HEK293 (cell line): Measurements from ENCODE around the gene KCNMB4.

ENCODE experiments used
- CTCF ChIA-PET: fragments of 350-600 bp; formaldehyde crosslinking; extraction: SDS; loops from one replicate; lab custom pipeline; 2021; ENCODE audit warnings: antibody characterized with exemption; lab: Yijun Ruan, JAX
- POLR2A ChIA-PET: fragments of 300-600 bp; formaldehyde crosslinking; extraction: SDS; loops from one replicate; lab custom pipeline; 2020; ENCODE audit warnings: antibody characterized with exemption, inconsistent platforms; lab: Yijun Ruan, JAX
- H3K27ac ChIP-seq: fragments of 200-500 bp; sonication (Bioruptor generic); 2 replicates; pipeline ENCODE4 v1.5.1; 2014; ENCODE audit warnings: low read depth, low read length, control low read depth, inconsistent platforms; ENCODE audit errors: extremely low read depth
- H3K36me3 ChIP-seq, 2 experiments: fragments of 200-500 bp in 1 of 2; sonication (Bioruptor generic) in 1 of 2; 1 replicate in 1 of 2; 2 replicates in 1 of 2; pipeline ENCODE4 v1.5.1; 2014 to 2017; ENCODE audit warnings: inconsistent platforms in 2 of 2, low read length in 2 of 2; ENCODE audit not compliant: control insufficient read depth in 2 of 2, insufficient read depth in 1 of 2
- H3K4me1 ChIP-seq: fragments of 200-500 bp; sonication (Bioruptor generic); 2 replicates; pipeline ENCODE4 v1.5.1; 2014; ENCODE audit warnings: mild to moderate bottlenecking, low read length, inconsistent platforms; ENCODE audit not compliant: control insufficient read depth, insufficient read depth
- H3K4me3 ChIP-seq: 2 replicates; pipeline ENCODE4 v1.5.1; 2011; ENCODE audit warnings: low read depth, mild to moderate bottlenecking, control low read depth, low read length, moderate library complexity
- H3K9me3 ChIP-seq: fragments of 200-500 bp; sonication (Bioruptor generic); 2 replicates; pipeline ENCODE4 v1.5.1; 2014; ENCODE audit warnings: low read depth, low read length, inconsistent platforms; ENCODE audit not compliant: control insufficient read depth, insufficient read depth
- HOXD13 ChIP-seq: sonication (generic); formaldehyde crosslinking; IDR thresholded peaks from 2 replicates; pipeline ENCODE4 v1.8.0; 2022; ENCODE audit warnings: missing genetic modification reagents, borderline replicate concordance
- MEIS1 ChIP-seq: sonication (generic); formaldehyde crosslinking; IDR thresholded peaks from 2 replicates; pipeline ENCODE4 v1.8.1; 2022; ENCODE audit warnings: missing genetic modification reagents, mild to moderate bottlenecking, borderline replicate concordance
- MZF1 ChIP-seq: fragments of 450-650 bp; formaldehyde crosslinking; IDR thresholded peaks from 2 replicates; pipeline ENCODE4 v1.5.1; 2017; ENCODE audit warnings: missing biosample characterization, missing genetic modification characterization, borderline replicate concordance
- OSR2 ChIP-seq: fragments of 450-650 bp; formaldehyde crosslinking; IDR thresholded peaks from 2 replicates; pipeline ENCODE4 v1.5.1; 2016; ENCODE audit warnings: missing biosample characterization, missing genetic modification characterization
- OVOL3 ChIP-seq: fragments of 450-650 bp; formaldehyde crosslinking; IDR thresholded peaks from 2 replicates; pipeline ENCODE4 v1.5.1; 2016; ENCODE audit warnings: missing biosample characterization, missing genetic modification characterization
- SALL2 ChIP-seq: fragments of 450-650 bp; formaldehyde crosslinking; IDR thresholded peaks from 2 replicates; pipeline ENCODE4 v1.5.0; 2017; ENCODE audit warnings: missing biosample characterization, mild to moderate bottlenecking, missing genetic modification characterization, borderline replicate concordance
- ZFP3 ChIP-seq: fragments of 450-650 bp; formaldehyde crosslinking; IDR thresholded peaks from 2 replicates; pipeline ENCODE4 v1.5.1; 2016; ENCODE audit warnings: low read depth, missing biosample characterization, missing genetic modification characterization
- ZFP41 ChIP-seq: fragments of 450-650 bp; formaldehyde crosslinking; IDR thresholded peaks from 2 replicates; pipeline ENCODE4 v1.5.1; 2016; ENCODE audit warnings: missing biosample characterization, missing genetic modification characterization, borderline replicate concordance
- ZIC2 ChIP-seq: fragments of 450-650 bp; formaldehyde crosslinking; IDR thresholded peaks from 2 replicates; pipeline ENCODE4 v1.5.1; 2016; ENCODE audit warnings: missing biosample characterization, missing genetic modification characterization
- ZNF311 ChIP-seq: fragments of 450-650 bp; formaldehyde crosslinking; IDR thresholded peaks from 2 replicates; pipeline ENCODE4 v1.5.1; 2017; ENCODE audit warnings: missing biosample characterization, missing genetic modification characterization, borderline replicate concordance
- ZNF391 ChIP-seq: fragments of 450-650 bp; formaldehyde crosslinking; IDR thresholded peaks from 2 replicates; pipeline ENCODE4 v1.5.1; 2016; ENCODE audit warnings: low read depth, missing biosample characterization, missing genetic modification characterization, borderline replicate concordance
- ZNF529 ChIP-seq: fragments of 450-650 bp; formaldehyde crosslinking; IDR thresholded peaks from 2 replicates; pipeline ENCODE4 v1.5.1; 2017; ENCODE audit warnings: missing genetic modification characterization, missing biosample characterization; ENCODE audit not compliant: insufficient replicate concordance
- ZNF596 ChIP-seq: fragments of 450-650 bp; IDR thresholded peaks from 2 replicates; pipeline ENCODE4 v1.5.0; 2018; ENCODE audit warnings: missing biosample characterization, mild to moderate bottlenecking, missing genetic modification characterization, moderate library complexity
- TF ChIP-seq, protein P1 (sequence below): fragments of 450-650 bp; formaldehyde crosslinking; IDR thresholded peaks from 2 replicates; pipeline ENCODE4 v1.5.1; 2016; ENCODE audit warnings: missing biosample characterization, missing genetic modification characterization
- TF ChIP-seq, protein P2 (sequence below): fragments of 450-650 bp; formaldehyde crosslinking; IDR thresholded peaks from 2 replicates; pipeline ENCODE4 v1.5.1; 2016; ENCODE audit warnings: missing biosample characterization, missing genetic modification characterization, low read depth
- TF ChIP-seq, protein P3 (sequence below): fragments of 450-650 bp; formaldehyde crosslinking; IDR thresholded peaks from 2 replicates; pipeline ENCODE4 v1.5.1; 2016; ENCODE audit warnings: missing biosample characterization, missing genetic modification characterization
- TF ChIP-seq, protein P4 (sequence below): fragments of 450-650 bp; formaldehyde crosslinking; IDR thresholded peaks from 2 replicates; pipeline ENCODE4 v1.5.1; 2016; ENCODE audit warnings: missing biosample characterization, missing genetic modification characterization
- TF ChIP-seq, protein P5 (sequence below): fragments of 450-650 bp; IDR thresholded peaks from 2 replicates; pipeline ENCODE4 v1.5.1; 2018; ENCODE audit warnings: missing biosample characterization, missing genetic modification characterization
- TF ChIP-seq, protein P6 (sequence below): fragments of 450-650 bp; formaldehyde crosslinking; IDR thresholded peaks from 2 replicates; pipeline ENCODE4 v1.5.1; 2017; ENCODE audit warnings: missing biosample characterization, missing genetic modification characterization
- TF ChIP-seq, protein P7 (sequence below): fragments of 450-650 bp; formaldehyde crosslinking; IDR thresholded peaks from 2 replicates; pipeline ENCODE4 v1.5.1; 2016; ENCODE audit warnings: missing biosample characterization, missing genetic modification characterization

KCNMB4 gene

DNA sequence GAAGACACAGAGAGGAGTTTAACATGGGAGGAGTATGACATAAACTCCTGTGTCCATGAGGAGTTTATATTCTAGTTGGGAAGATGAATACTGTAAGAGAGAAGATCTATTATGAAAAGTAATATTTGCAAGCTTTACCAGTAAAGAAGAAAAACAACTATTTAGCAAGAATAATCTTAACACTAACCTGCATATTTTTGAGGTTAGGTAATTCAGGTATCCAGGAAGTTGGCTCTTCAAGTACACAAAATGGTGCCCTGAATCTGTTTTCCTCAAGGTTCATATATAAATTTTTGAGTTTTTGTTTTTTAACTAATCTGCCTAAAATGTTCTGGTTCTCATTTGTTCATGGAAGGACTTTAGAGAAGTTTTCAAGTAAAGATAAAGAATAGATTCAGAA is 33.9 kb upstream of the KCNMB4 start:
- Histone ChIP-seq H3K4me3 (no peak overlapping the region), H3K9me3 (no peaks in the 10 kb centered on the region), H3K36me3 (peaks cover 0 to 20% of the 10 kb centered on the region in 2 experiments; a peak in 1 of 3 replicates), H3K27ac (no peak overlapping the region), H3K4me1 (no peaks in the 10 kb centered on the region)
- TF ChIP-seq OVOL3 (tag by site-specific recombination), result no peak
- TF ChIP-seq, protein P1, sequence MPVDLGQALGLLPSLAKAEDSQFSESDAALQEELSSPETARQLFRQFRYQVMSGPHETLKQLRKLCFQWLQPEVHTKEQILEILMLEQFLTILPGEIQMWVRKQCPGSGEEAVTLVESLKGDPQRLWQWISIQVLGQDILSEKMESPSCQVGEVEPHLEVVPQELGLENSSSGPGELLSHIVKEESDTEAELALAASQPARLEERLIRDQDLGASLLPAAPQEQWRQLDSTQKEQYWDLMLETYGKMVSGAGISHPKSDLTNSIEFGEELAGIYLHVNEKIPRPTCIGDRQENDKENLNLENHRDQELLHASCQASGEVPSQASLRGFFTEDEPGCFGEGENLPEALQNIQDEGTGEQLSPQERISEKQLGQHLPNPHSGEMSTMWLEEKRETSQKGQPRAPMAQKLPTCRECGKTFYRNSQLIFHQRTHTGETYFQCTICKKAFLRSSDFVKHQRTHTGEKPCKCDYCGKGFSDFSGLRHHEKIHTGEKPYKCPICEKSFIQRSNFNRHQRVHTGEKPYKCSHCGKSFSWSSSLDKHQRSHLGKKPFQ (tag by site-specific recombination), result no peak
- no peak for TF ChIP-seq ZFP41 (tag by site-specific recombination)
- no peak for TF ChIP-seq MEIS1 (CRISPR knock-in tag)
- TF ChIP-seq, protein P2, sequence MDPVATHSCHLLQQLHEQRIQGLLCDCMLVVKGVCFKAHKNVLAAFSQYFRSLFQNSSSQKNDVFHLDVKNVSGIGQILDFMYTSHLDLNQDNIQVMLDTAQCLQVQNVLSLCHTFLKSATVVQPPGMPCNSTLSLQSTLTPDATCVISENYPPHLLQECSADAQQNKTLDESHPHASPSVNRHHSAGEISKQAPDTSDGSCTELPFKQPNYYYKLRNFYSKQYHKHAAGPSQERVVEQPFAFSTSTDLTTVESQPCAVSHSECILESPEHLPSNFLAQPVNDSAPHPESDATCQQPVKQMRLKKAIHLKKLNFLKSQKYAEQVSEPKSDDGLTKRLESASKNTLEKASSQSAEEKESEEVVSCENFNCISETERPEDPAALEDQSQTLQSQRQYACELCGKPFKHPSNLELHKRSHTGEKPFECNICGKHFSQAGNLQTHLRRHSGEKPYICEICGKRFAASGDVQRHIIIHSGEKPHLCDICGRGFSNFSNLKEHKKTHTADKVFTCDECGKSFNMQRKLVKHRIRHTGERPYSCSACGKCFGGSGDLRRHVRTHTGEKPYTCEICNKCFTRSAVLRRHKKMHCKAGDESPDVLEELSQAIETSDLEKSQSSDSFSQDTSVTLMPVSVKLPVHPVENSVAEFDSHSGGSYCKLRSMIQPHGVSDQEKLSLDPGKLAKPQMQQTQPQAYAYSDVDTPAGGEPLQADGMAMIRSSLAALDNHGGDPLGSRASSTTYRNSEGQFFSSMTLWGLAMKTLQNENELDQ (tag by site-specific recombination), result no peak
- CTCF ChIA-PET, result no interaction called here
- POLR2A ChIA-PET, result no interaction called here

DNA sequence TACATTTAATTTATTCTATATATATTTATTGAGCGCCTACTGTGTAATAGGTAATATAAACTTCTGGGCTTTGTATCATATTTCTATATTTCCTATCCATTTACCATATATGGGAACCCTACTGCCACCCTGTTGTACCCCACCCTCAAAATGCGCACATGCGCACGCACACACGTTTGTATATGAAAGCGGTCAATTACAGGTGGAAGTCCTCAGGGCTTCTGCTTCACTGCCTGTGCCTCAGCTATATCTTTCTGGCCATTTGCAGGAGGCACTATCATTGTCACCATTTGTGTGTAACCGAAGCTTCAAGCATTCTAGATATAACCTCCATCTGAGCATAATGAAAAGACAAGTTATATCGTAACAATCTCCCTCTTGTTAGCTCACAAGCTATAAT is 31.3 kb upstream of the KCNMB4 start:
- Histone ChIP-seq H3K36me3 (peaks cover 5 to 35% of the 10 kb centered on the region in 2 experiments; a peak in 2 of 3 replicates), H3K9me3 (no peaks in the 10 kb centered on the region), H3K4me3 (no peak overlapping the region), H3K27ac (no peak overlapping the region), H3K4me1 (no peaks in the 10 kb centered on the region)
- CTCF ChIA-PET, result no interaction called here
- POLR2A ChIA-PET, result no interaction called here
- TF ChIP-seq, protein P3, sequence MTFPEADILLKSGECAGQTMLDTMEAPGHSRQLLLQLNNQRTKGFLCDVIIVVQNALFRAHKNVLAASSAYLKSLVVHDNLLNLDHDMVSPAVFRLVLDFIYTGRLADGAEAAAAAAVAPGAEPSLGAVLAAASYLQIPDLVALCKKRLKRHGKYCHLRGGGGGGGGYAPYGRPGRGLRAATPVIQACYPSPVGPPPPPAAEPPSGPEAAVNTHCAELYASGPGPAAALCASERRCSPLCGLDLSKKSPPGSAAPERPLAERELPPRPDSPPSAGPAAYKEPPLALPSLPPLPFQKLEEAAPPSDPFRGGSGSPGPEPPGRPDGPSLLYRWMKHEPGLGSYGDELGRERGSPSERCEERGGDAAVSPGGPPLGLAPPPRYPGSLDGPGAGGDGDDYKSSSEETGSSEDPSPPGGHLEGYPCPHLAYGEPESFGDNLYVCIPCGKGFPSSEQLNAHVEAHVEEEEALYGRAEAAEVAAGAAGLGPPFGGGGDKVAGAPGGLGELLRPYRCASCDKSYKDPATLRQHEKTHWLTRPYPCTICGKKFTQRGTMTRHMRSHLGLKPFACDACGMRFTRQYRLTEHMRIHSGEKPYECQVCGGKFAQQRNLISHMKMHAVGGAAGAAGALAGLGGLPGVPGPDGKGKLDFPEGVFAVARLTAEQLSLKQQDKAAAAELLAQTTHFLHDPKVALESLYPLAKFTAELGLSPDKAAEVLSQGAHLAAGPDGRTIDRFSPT (tag by site-specific recombination), result no peak
- TF ChIP-seq ZNF311 (tag by site-specific recombination) (no peak), HOXD13 (CRISPR knock-in tag) (no peak), ZIC2 (tag by site-specific recombination) (no peak), OSR2 (tag by site-specific recombination) (no peak), MZF1 (tag by site-specific recombination) (no peak), SALL2 (tag by site-specific recombination) (no peak), ZNF391 (no peak), ZFP3 (tag by site-specific recombination) (no peak), ZNF529 (no peak), ZNF596 (tag by site-specific recombination) (no peak)
- TF ChIP-seq, protein P4, sequence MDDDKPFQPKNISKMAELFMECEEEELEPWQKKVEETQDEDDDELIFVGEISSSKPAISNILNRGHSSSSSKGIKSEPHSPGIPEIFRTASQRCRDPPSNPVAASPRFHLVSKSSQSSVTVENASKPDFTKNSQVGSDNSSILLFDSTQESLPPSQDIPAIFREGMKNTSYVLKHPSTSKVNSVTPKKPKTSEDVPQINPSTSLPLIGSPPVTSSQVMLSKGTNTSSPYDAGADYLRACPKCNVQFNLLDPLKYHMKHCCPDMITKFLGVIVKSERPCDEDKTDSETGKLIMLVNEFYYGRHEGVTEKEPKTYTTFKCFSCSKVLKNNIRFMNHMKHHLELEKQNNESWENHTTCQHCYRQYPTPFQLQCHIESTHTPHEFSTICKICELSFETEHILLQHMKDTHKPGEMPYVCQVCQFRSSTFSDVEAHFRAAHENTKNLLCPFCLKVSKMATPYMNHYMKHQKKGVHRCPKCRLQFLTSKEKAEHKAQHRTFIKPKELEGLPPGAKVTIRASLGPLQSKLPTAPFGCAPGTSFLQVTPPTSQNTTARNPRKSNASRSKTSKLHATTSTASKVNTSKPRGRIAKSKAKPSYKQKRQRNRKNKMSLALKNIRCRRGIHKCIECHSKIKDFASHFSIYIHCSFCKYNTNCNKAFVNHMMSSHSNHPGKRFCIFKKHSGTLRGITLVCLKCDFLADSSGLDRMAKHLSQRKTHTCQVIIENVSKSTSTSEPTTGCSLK, result no peak
- TF ChIP-seq, protein P5, sequence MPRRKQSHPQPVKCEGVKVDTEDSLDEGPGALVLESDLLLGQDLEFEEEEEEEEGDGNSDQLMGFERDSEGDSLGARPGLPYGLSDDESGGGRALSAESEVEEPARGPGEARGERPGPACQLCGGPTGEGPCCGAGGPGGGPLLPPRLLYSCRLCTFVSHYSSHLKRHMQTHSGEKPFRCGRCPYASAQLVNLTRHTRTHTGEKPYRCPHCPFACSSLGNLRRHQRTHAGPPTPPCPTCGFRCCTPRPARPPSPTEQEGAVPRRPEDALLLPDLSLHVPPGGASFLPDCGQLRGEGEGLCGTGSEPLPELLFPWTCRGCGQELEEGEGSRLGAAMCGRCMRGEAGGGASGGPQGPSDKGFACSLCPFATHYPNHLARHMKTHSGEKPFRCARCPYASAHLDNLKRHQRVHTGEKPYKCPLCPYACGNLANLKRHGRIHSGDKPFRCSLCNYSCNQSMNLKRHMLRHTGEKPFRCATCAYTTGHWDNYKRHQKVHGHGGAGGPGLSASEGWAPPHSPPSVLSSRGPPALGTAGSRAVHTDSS, result no peak
- TF ChIP-seq, protein P6, sequence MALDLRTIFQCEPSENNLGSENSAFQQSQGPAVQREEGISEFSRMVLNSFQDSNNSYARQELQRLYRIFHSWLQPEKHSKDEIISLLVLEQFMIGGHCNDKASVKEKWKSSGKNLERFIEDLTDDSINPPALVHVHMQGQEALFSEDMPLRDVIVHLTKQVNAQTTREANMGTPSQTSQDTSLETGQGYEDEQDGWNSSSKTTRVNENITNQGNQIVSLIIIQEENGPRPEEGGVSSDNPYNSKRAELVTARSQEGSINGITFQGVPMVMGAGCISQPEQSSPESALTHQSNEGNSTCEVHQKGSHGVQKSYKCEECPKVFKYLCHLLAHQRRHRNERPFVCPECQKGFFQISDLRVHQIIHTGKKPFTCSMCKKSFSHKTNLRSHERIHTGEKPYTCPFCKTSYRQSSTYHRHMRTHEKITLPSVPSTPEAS, result no peak
- TF ChIP-seq, protein P7, sequence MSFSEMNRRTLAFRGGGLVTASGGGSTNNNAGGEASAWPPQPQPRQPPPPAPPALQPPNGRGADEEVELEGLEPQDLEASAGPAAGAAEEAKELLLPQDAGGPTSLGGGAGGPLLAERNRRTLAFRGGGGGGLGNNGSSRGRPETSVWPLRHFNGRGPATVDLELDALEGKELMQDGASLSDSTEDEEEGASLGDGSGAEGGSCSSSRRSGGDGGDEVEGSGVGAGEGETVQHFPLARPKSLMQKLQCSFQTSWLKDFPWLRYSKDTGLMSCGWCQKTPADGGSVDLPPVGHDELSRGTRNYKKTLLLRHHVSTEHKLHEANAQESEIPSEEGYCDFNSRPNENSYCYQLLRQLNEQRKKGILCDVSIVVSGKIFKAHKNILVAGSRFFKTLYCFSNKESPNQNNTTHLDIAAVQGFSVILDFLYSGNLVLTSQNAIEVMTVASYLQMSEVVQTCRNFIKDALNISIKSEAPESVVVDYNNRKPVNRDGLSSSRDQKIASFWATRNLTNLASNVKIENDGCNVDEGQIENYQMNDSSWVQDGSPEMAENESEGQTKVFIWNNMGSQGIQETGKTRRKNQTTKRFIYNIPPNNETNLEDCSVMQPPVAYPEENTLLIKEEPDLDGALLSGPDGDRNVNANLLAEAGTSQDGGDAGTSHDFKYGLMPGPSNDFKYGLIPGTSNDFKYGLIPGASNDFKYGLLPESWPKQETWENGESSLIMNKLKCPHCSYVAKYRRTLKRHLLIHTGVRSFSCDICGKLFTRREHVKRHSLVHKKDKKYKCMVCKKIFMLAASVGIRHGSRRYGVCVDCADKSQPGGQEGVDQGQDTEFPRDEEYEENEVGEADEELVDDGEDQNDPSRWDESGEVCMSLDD (tag by site-specific recombination), result no peak
